ENCODE data around the gene CDC42EP4. TPM values are rescaled to one million over a fixed set of nuclear protein-coding genes. Genes with fewer than 3 reads are reported as not detected.

CDC42EP4 gene
- total RNA-seq, 1 donor from 2014 or later: 33.4 TPM

DNA sequence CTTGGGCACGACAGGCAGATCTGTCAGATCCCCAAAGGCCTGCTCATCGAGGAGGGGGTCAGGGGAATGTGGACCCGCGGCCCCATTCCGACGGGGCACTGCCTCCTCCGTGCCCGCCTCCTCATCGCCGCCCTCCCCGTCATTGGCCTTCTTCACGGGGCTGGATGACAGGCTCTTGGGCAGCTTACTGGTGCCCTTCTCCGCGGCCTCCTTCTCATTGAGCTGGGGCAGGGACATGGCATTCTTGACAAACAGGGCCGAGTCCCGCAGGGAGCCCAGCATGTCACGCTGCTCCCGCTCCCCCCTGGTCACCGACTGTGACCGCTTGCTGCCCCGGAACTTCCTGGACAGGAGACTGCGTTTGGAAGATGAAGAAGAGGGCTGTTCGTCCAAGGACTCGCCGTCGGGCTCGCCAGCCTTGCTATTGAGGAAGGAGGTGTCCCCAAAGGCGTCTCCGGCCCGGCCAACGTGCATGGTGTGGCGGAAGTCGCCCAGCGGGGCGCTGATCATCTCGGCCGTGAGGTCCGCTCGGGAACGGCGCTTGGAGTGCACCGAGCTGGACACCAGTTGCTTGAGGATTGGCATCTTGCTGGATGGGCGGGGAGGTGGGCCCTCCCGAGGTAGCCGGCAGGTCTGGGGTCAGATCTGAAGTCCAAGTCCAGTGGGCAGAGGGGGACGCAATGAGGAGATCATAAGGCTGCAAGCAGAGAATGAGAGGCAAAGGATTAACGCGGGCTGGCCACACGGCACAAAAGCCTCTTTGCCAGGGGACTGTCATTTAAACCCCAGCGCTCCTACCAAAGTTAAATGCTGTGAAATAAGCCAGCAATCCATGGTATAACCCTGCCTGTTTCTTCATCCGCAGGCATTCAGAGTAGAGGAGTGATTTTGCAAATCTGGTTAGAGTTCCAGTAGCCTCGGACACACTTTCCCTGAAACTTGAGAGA lies 25.6 kb downstream of the CDC42EP4 start:
- Mint-ChIP-seq H3K36me3 (ENCODE audit: low read depth) (no peaks in the 10 kb centered on the region), H3K9me3 (no peaks in the 10 kb centered on the region), H3K27me3 (ENCODE audit: low read depth) (peaks cover 60% of the 10 kb centered on the region), H3K27ac (ENCODE audit: unreplicated experiment) (no peak overlapping the region), H3K4me3 (no peak overlapping the region), H3K4me1 (peaks cover 39% of the 10 kb centered on the region)
- DNase-seq (ENCODE audit: low read depth, low spot score): no peak
- TF ChIP-seq, protein P1, sequence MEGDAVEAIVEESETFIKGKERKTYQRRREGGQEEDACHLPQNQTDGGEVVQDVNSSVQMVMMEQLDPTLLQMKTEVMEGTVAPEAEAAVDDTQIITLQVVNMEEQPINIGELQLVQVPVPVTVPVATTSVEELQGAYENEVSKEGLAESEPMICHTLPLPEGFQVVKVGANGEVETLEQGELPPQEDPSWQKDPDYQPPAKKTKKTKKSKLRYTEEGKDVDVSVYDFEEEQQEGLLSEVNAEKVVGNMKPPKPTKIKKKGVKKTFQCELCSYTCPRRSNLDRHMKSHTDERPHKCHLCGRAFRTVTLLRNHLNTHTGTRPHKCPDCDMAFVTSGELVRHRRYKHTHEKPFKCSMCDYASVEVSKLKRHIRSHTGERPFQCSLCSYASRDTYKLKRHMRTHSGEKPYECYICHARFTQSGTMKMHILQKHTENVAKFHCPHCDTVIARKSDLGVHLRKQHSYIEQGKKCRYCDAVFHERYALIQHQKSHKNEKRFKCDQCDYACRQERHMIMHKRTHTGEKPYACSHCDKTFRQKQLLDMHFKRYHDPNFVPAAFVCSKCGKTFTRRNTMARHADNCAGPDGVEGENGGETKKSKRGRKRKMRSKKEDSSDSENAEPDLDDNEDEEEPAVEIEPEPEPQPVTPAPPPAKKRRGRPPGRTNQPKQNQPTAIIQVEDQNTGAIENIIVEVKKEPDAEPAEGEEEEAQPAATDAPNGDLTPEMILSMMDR (conservative IDR thresholded peaks at IDR 0.05): no peak

DNA sequence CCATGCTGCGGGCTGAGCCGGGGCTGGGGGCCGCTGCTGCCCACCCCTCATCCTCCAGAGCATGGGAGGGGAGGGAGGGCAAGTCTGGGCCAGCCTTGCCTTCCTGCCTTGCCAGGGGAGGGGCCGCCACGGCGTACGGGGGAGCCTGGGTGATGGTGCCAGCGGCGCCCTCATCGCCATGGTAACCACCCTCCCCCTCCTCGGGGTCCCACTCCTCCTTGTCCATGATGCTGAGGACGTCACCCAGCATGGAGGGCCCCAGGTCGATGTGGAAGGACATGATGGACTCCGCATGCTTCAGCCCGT lies 26.2 kb downstream of the CDC42EP4 start:
- Mint-ChIP-seq H3K27ac (ENCODE audit: unreplicated experiment) (no peak overlapping the region), H3K27me3 (ENCODE audit: low read depth) (peaks cover 60% of the 10 kb centered on the region)
- DNase-seq (ENCODE audit: low read depth, low spot score): no peak

DNA sequence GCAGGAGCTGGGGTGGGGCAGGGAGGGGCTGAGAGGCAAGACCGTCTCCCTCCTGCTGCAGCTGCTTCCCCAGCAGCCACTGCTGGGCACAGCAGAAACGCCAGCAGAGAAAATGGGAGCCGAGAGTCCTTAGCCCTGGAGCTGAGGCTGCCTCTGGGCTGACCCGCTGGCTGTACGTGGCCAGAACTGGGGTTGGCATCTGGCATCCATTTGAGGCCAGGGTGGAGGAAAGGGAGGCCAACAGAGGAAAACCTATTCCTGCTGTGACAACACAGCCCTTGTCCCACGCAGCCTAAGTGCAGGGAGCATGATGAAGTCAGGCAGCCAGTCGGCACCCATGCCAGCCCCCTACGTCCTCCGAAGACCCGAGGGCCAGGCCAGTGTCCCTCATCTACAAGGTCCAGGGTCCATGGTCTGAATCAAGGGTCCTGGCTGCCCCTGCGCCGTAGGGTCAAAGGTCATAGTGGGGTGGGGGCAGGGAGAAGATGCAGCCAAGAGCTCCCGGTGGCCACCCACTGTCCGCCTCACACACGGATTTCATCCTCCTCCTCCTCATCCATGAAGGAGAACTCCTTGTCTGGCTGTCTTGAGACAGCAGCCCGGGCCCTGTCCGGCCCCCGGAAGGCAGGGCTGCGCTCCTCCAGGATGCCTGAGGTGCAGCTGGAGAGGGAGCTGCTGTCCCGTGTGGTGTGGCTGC lies 26.7 kb downstream of the CDC42EP4 start:
- no peak overlapping the region for H3K4me3 Mint-ChIP-seq
- peak overlapping the region; percentile 43 for H3K27ac Mint-ChIP-seq (ENCODE audit: unreplicated experiment)
- H3K4me1 Mint-ChIP-seq: peaks cover 35% of the 10 kb centered on the region
- H3K27me3 Mint-ChIP-seq (ENCODE audit: low read depth): peaks cover 58% of the 10 kb centered on the region
- TF ChIP-seq, protein P1 (conservative IDR thresholded peaks at IDR 0.05): no peak
- no peaks in the 10 kb centered on the region for H3K36me3 Mint-ChIP-seq (ENCODE audit: low read depth)
- DNase-seq (ENCODE audit: low read depth, low spot score): no peak
- no peaks in the 10 kb centered on the region for H3K9me3 Mint-ChIP-seq

More for the DNA sequence above, 26.2 kb downstream of the CDC42EP4 start:
- Mint-ChIP-seq H3K4me3 (no peak overlapping the region), H3K9me3 (no peaks in the 10 kb centered on the region), H3K36me3 (ENCODE audit: low read depth) (no peaks in the 10 kb centered on the region), H3K4me1 (peaks cover 38% of the 10 kb centered on the region)
- TF ChIP-seq, protein P1 (conservative IDR thresholded peaks at IDR 0.05): no peak

DNA sequence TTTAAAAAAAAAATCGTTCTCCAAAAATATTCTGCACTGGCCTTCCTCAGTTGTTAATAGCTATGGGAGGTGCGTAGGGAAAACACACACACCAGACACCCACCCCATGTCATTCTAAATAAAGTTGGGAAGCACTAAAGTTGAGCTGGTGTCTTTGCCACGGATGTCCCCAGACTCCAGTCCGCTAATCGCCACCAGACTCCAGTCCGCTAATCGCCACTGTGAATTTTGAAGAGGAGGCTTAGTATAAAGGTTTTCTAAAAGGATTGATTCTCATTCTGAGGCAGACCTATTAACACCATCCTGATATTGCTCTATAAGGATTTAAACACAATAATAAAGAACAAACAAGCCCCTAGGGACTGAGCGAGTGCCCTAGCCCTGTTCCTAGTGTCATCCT lies 27.4 kb downstream of the CDC42EP4 start:
- Mint-ChIP-seq H3K4me1 (peaks cover 29% of the 10 kb centered on the region), H3K27me3 (ENCODE audit: low read depth) (peaks cover 57% of the 10 kb centered on the region), H3K27ac (ENCODE audit: unreplicated experiment) (peak overlapping the region; percentile 43), H3K4me3 (no peak overlapping the region), H3K36me3 (ENCODE audit: low read depth) (no peaks in the 10 kb centered on the region), H3K9me3 (no peaks in the 10 kb centered on the region)
- TF ChIP-seq, protein P1 (conservative IDR thresholded peaks at IDR 0.05): no peak
- no peak for DNase-seq (ENCODE audit: low read depth, low spot score)

DNA sequence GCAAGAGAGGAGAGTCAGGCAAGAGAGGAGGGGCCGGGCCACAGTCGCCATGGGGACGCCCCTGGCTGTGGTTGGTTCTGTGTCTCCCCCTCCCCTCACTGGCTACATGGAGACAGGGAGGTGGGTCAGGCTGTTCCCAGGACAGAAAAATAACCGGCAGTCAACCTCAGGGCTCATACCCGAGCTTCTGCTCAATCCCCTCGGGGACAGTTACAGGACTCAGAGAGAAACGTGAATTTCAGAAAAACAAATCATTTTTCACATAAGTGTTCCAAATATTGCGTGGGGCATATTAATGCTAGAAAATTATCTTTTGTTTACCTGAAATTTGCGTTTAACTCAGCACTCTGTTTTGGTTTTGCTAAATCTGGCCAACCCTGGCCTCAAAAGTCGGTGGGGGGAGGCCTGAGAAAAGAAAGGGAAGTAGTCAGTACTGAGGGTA lies 27.9 kb downstream of the CDC42EP4 start:
- no peak overlapping the region for H3K4me3 Mint-ChIP-seq
- TF ChIP-seq, protein P1 (conservative IDR thresholded peaks at IDR 0.05): no peak
- H3K27me3 Mint-ChIP-seq (ENCODE audit: low read depth): peaks cover 56% of the 10 kb centered on the region
- no peaks in the 10 kb centered on the region for H3K9me3 Mint-ChIP-seq
- H3K27ac Mint-ChIP-seq (ENCODE audit: unreplicated experiment): no peak overlapping the region
- peaks cover 25% of the 10 kb centered on the region for H3K4me1 Mint-ChIP-seq
- H3K36me3 Mint-ChIP-seq (ENCODE audit: low read depth): no peaks in the 10 kb centered on the region
- peak; percentile 56 for DNase-seq (ENCODE audit: low read depth, low spot score)
